ENCODE results near the gene MIER2. TPM values are rescaled to one million over a fixed set of nuclear protein-coding genes. Genes with fewer than 3 reads are reported as not detected.
A peak's percentile ranks its signal among the peaks of the same experiment; 100 is the strongest.

The MIER2 gene
- total RNA-seq, 1 experiment from 2014 or later, result 23.2 TPM

- DNase-seq (ENCODE audit: low spot score), result no peak
These were observed 14.1 kb downstream of the MIER2 start for GRCh38 chr19:330503-330902.

GRCh38 chr19:329876-330275, 14.7 kb downstream of the MIER2 start:
- no peak for DNase-seq (ENCODE audit: low spot score)

GRCh38 chr19:328025-328505, 16.5 kb downstream of the MIER2 start:
- DNase-seq (ENCODE audit: low spot score), result peak; percentile 56

GRCh38 chr19:327291-328024, 17.1 kb downstream of the MIER2 start:
- no peak for DNase-seq (ENCODE audit: low spot score)

GRCh38 chr19:326871-327270, 17.7 kb downstream of the MIER2 start:
- no peak for DNase-seq (ENCODE audit: low spot score)

- DNase-seq (ENCODE audit: low spot score), result no peak
These were observed 18.5 kb downstream of the MIER2 start for GRCh38 chr19:325937-326565.

GRCh38 chr19:325173-325936, 19.2 kb downstream of the MIER2 start:
- DNase-seq (ENCODE audit: low spot score), result no peak

GRCh38 chr19:324716-325115, 19.9 kb downstream of the MIER2 start:
- no peak for DNase-seq (ENCODE audit: low spot score)

- DNase-seq (ENCODE audit: low spot score), result no peak
These were observed 22.0 kb downstream of the MIER2 start for GRCh38 chr19:322616-323015.

GRCh38 chr19:318509-318774, 26.2 kb downstream of the MIER2 start:
- DNase-seq (ENCODE audit: low spot score), result no peak

GRCh38 chr19:317710-318508, 26.7 kb downstream of the MIER2 start:
- no peak for DNase-seq (ENCODE audit: low spot score)

GRCh38 chr19:315811-316210, 28.8 kb downstream of the MIER2 start:
- DNase-seq (ENCODE audit: low spot score), result no peak

GRCh38 chr19:313988-314815, 30.4 kb downstream of the MIER2 start:
- no peak for DNase-seq (ENCODE audit: low spot score)

- DNase-seq (ENCODE audit: low spot score), result no peak
These were observed 31.2 kb downstream of the MIER2 start for GRCh38 chr19:313169-313987.

- no peak for DNase-seq (ENCODE audit: low spot score)
These were observed 32.8 kb downstream of the MIER2 start for GRCh38 chr19:311813-312261.

- no peak for DNase-seq (ENCODE audit: low spot score)
These were observed 33.7 kb downstream of the MIER2 start for GRCh38 chr19:310781-311496.

- DNase-seq (ENCODE audit: low spot score), result no peak
These were observed 34.4 kb downstream of the MIER2 start for GRCh38 chr19:310141-310651.

- DNase-seq (ENCODE audit: low spot score), result no peak
These were observed 35.4 kb downstream of the MIER2 start for GRCh38 chr19:309206-309565.

GRCh38 chr19:308471-309205, 36.0 kb downstream of the MIER2 start:
- DNase-seq (ENCODE audit: low spot score), result no peak
